Islet of Langerhans (tissue), 1 donor: ENCODE measurements around the gene CTTNBP2.
"Not testable (repeated sequence)": the region's sequence is repeated elsewhere in the genome, so short reads cannot be mapped to it uniquely, and the experiment has no call there.

Experiments used
- FAIRE-seq: peaks from one replicate; lab custom pipeline; 2011; peaks lifted over from hg19 to GRCh38; lab: Jason Lieb, UNC

CTTNBP2 gene

GRCh38 chr7:117731455-117731854, 141.8 kb downstream of the CTTNBP2 start:
- FAIRE-seq = no peak

- no peak for FAIRE-seq
Observed at GRCh38 chr7:117730390-117730789, 142.9 kb downstream of the CTTNBP2 start.

- no peak for FAIRE-seq
Observed at GRCh38 chr7:117728890-117729624, 144.2 kb downstream of the CTTNBP2 start.

GRCh38 chr7:117724898-117725297, 148.3 kb downstream of the CTTNBP2 start:
- no peak for FAIRE-seq

GRCh38 chr7:117719377-117719776, 153.9 kb downstream of the CTTNBP2 start:
- FAIRE-seq = no peak

GRCh38 chr7:117718116-117718835, 155.0 kb downstream of the CTTNBP2 start:
- FAIRE-seq = no peak

- FAIRE-seq = no peak
Observed at GRCh38 chr7:117717357-117717756, 155.9 kb downstream of the CTTNBP2 start.

GRCh38 chr7:117716707-117717299, 156.4 kb downstream of the CTTNBP2 start:
- peak; percentile 68 for FAIRE-seq

- peak; percentile 45 for FAIRE-seq
Observed at GRCh38 chr7:117715784-117716445, 157.3 kb downstream of the CTTNBP2 start.

- FAIRE-seq = no peak
Observed at GRCh38 chr7:117711556-117711955, 161.7 kb downstream of the CTTNBP2 start.

- FAIRE-seq = not testable (repeated sequence)
Observed at GRCh38 chr7:117708173-117708572, 165.1 kb downstream of the CTTNBP2 start.

GRCh38 chr7:117707080-117707479, 166.2 kb downstream of the CTTNBP2 start:
- no peak for FAIRE-seq

GRCh38 chr7:117706210-117706609, 167.0 kb downstream of the CTTNBP2 start:
- no peak for FAIRE-seq

- FAIRE-seq = no peak
Observed at GRCh38 chr7:117705630-117706029, 167.6 kb downstream of the CTTNBP2 start.

- FAIRE-seq = no peak
Observed at GRCh38 chr7:117704063-117704462, 169.2 kb downstream of the CTTNBP2 start.

- no peak for FAIRE-seq
Observed at GRCh38 chr7:117698018-117698417, 175.2 kb downstream of the CTTNBP2 start.

- FAIRE-seq = no peak
Observed at GRCh38 chr7:117692338-117692737, 180.9 kb downstream of the CTTNBP2 start.

- FAIRE-seq = no peak
Observed at GRCh38 chr7:117690147-117690546, 183.1 kb downstream of the CTTNBP2 start.

- FAIRE-seq = no peak
Observed at GRCh38 chr7:117689406-117689805, 183.8 kb downstream of the CTTNBP2 start.

GRCh38 chr7:117688126-117688525, 185.1 kb downstream of the CTTNBP2 start:
- FAIRE-seq = no peak

- no peak for FAIRE-seq
Observed at GRCh38 chr7:117686311-117686935, 186.8 kb downstream of the CTTNBP2 start.

GRCh38 chr7:117685795-117686194, 187.4 kb downstream of the CTTNBP2 start:
- no peak for FAIRE-seq
